HG03196 (cell line): ENCODE data around the gene SLC6A6.
"Not testable (repeated sequence)": the region's sequence is repeated elsewhere in the genome, so short reads cannot be mapped to it uniquely, and the experiment has no call there.

Experiments used
- ATAC-seq: cut with Tn5 transposase; IDR thresholded peaks from one replicate; pipeline ENCODE4 v1.9.1; 2021; ENCODE audit not compliant: unreplicated experiment

Gene SLC6A6

DNA sequence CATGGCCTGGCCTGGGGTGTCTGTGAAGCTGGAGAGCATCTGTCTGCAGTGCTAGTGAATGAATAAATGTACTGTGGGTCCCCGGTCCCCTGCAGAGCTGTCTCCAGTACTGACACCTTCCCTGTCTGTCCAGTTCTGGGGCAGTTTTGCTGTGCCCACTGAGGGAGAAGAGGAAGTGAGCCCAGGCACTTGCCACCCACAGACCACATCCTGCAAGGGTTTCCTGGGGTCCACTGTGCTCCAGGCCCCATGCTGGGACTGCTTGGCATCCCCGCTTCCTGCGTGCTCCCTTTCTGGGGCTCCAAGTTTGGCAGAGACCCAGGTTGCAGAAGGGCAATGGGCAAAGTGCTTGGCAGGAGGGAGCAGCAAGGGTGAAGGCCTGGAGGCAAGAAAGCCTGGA, 4.9 kb upstream of the SLC6A6 start:
- no peak for ATAC-seq

DNA sequence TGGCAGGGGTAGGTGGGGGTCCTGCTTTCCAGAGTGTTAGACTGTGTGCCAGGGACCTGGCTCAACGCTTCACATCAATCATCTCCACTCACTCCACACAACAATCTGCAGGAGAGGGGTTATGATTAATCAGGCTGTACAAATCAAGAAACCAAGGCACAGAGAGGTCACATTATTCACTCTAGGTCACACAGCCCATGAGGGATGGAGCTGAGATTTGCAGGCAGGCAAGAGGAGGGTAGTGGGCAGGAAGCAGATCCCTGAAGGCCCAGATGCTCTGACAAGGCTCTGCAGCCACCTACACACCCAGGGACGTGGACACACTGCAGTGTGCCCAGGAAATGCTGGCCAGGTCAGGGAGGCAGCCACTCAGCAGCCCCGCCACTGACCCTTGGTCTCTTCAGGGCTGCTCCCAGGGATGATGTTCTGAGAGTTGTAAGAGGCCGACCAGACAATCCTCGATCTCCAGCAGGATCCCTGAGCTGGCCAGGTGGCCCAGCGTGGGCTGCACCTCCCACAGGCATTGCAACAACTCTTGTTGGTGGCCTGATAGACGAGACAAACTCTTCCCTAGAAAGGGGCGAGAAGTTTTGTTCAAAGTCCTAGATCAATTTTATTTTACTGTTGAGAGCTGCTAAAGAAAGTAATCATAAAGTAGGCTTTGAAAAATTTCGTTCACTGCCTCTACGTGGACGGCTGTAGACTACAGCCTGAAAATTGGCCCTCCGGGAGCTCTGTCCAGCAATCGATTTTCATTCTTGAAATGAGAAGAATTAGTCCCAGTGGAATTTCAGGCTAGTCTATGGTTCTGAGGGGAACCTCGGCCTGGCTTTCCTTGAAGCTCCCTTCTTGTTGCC, 4.2 kb upstream of the SLC6A6 start:
- no peak for ATAC-seq

- no peak for ATAC-seq
Measured at GRCh38 chr3:14398797-14399106, 3.7 kb upstream of the SLC6A6 start.

- ATAC-seq = peak; percentile 7
Measured at GRCh38 chr3:14401692-14402303, 608 bp upstream of the SLC6A6 start.

GRCh38 chr3:14403619-14404155, 1.3 kb downstream of the SLC6A6 start:
- ATAC-seq = no peak

DNA sequence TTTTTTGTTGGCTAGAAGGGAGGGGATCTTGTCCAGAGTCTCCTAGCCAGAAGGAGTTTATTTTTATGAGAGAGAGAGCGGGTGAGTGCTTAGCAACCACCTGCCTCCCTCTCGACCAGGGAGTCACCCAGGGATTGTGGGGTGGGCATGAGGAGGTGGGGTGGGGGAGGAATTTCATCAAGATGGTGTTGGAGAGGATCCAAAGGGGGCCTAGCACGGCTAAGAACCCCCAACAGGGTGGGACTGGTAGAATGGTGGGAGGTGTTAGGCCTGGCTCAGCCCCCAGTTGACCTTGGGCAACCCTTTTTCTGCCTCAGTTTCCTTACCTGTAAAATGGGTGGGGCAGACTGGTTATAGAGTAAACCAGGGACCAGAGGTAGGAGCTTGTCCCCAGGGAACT, 1.8 kb downstream of the SLC6A6 start:
- no peak for ATAC-seq

DNA sequence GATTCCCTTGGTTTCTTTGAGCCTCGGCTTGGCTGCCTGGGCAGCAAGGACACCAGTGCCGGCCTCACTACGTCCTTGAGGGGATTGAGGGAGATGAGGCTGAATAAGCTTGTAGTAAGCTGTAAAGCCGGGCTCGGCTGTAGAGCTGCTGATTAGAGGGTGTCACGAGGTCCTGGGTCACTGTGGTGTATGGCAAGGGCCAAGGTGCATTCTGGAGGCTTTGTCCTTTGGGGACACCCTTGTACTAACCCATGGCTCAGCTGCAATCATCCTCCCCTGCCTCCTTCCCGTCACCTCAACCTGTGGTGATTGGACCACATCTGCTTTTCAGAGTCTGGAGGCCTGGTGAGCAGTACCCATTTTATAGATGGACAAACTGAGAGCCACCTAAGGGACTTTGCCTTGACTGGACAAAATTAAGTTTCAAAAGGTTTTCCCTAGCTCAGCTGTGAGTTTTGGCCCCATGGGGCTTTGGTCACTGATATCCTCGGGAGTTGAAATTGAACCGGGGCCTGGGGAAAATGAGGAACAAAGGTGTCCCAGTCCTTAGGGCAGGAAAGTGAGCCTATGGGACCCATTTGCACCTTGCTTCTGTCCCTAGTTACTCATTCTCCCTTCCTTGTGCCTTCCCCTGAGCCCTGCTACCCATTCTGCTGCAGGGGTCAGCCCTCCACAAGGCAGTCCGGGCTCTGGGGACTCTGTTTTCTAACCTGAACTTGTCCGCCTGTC, 2.4 kb downstream of the SLC6A6 start:
- ATAC-seq = no peak

GRCh38 chr3:14405360-14406238, 3.2 kb downstream of the SLC6A6 start:
- ATAC-seq = no peak

DNA sequence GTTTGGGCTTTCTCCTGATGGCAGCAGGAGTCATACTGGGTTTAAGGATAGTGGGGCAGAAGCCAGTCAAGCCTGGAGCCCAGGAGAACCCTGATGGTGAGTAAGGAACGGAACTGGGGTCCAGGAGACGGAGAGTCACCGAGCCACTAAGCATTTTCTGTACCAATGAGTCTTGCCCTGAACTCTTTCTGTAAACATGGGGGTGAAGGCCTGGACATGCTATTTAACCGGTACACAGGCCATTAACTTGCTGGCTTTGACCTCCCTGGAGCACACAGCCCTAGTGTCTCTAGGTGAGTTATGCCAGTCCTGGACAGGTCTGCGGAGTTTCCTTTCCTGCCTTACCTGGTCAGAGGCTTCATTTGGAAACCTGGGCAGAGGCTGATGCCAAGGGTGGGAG, 3.9 kb downstream of the SLC6A6 start:
- no peak for ATAC-seq

- no peak for ATAC-seq
Measured at GRCh38 chr3:14406766-14407165, 4.4 kb downstream of the SLC6A6 start.

DNA sequence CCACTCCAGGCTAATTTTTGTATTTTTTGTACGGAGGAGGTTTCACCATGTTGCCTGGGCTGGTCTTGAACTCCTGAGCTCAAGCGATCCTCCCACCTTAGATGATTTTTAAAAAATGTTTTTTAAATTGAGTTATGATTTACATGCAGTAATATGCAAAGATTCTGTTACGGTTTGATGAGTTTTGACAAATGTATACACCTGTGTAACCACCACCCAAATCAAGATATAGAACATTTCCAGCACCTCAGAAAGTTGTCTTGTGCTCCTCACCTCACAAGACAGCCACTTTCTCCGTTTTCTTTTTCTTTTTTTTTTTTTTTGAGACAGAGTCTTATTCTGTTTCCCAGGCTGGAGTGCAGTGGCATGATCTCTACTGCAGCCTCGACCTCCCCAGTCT, 4.8 kb downstream of the SLC6A6 start:
- ATAC-seq = no peak

DNA sequence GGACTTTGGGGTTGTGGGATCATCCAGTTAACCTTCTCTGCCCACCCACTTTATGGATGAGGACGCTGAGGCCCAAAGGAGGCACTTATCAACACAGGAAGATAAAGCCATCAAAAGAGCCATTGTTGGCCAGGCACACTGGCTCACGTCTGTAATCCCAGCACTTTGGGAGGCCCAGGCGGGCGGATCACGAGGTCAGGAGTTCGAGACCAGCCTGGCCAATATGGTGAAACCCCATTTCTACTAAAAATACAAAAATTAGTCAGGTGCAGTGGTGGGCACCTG, 7.3 kb downstream of the SLC6A6 start:
- not testable (repeated sequence) for ATAC-seq

GRCh38 chr3:14410106-14410502, 7.7 kb downstream of the SLC6A6 start:
- no peak for ATAC-seq

- peak; percentile 56 for ATAC-seq
Measured at GRCh38 chr3:14410503-14411165, 8.2 kb downstream of the SLC6A6 start.

- ATAC-seq = no peak
Measured at GRCh38 chr3:14411166-14411526, 8.7 kb downstream of the SLC6A6 start.

GRCh38 chr3:14411988-14412387, 9.6 kb downstream of the SLC6A6 start:
- no peak for ATAC-seq

DNA sequence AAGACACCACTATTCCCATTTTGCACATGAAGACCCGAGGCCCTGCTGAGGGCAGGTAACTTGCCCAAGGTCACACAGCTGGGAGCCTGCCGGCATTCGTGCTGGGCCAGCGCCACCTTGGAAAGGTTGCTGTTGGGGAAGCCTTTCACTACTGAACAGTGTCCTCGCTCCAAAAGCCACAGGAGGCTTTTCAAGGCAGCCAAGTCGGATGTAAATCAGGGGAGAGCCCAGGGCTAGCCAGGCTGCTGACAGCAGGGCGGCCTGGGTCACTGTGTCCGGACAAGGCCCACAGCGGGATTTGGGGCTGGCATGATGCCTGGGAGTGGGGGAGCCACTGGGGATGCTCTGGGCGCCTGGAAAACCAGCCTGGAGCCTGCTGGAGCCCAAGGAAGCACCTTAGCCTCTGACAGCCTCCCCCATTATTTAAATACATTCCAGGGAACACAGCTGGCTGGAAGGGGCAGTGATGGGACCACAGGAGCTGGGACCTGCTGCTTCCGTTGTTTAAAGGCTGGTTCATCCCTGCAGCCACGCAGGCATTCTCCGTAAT, 10.5 kb downstream of the SLC6A6 start:
- no peak for ATAC-seq

DNA sequence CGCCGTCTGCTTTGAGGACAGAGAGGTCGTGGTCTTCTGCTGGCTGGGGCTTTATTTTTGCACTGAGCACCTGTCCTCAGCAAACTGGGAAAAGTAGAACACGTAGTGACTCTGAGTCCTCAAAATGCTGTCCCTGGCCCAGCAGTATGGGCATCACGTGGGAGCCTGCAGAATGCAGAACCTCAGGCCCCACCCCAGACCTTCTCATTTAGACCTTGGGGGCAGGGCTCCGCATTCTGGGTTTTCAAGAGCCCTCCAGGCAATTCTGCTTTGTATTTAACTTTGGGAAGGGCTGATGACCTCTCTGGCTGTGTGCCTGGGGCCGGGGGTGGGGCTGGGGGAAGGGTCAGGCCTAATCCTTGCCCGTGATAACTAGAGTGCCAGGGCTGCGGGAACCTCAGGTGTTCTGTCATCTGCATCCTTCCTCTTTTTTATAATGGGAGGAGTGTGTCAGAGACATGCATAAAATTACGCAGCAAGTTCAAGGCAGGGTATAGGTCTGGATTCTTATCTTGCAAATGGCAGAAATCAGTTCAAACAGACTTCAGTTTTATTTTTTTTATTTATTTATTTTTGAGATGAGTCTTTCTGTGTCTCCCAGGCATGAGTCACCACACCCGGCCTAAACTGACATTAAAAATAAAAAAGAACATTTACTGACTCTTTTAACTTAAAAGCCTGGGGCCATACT, 11.1 kb downstream of the SLC6A6 start:
- no peak for ATAC-seq

DNA sequence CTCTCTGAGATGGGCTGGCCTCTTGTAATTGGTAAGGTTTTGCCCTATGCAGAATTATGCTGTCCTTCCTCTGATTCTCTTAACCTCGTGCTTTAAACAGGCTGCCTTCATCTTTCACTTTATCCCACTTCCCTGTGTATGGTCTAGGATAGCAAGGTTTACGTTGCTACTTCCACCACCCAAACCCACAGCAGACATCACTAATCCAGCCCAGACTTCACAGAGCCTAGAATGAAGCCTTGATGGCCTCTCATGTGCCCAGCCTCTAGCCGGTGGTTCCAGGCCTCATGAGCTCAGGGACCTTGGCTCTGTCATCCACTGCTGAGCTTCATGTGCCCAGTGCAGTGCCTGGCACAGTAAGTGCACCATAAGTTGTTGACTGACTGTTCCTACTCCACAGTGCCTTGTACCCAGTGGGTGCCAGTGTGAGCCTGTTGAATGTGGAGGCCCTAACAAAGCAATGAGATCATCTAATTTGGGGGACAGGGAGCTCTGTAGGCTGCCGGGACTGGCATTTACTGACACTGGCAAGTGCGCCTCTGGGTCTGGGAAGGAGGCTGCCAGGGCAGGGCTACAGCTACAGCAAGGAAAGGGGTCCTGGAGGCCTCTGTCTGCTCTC, 12.5 kb downstream of the SLC6A6 start:
- ATAC-seq = no peak
